GM23338 (cell line): ENCODE results near the gene TLCD4. TPM values are rescaled to one million over a fixed set of nuclear protein-coding genes. Genes with fewer than 3 reads are reported as not detected.

Experiments used
- ATAC-seq: fragments of 200-7000 bp; cut with Tn5 transposase; 3 replicates; pipeline ENCODE4 v1.9.1; 2020
- DNase-seq: peaks from one replicate; pipeline ENCODE4 v3.0.0-alpha.2; 2015; ENCODE audit warnings: low spot score
- H2AFZ ChIP-seq: fragments of 200-600 bp; sonication (generic); 2 replicates; pipeline ENCODE4 v1.8.0; 2016; ENCODE audit warnings: antibody characterized with exemption, mild to moderate bottlenecking, moderate library complexity
- H3F3A ChIP-seq: fragments of 200-600 bp; sonication (generic); replicated peaks from 2 replicates; pipeline ENCODE4 v1.8.0; 2017; ENCODE audit warnings: antibody characterized with exemption, mixed run types, low read depth
- H3K27ac ChIP-seq: fragments of 200-600 bp; sonication (generic); 2 replicates; pipeline ENCODE4 v1.6.1; 2016; ENCODE audit warnings: low read depth
- H3K27me3 ChIP-seq: fragments of 200-600 bp; sonication (generic); 2 replicates; pipeline ENCODE4 v1.8.0; 2016; ENCODE audit warnings: mild to moderate bottlenecking, mixed run types, moderate library complexity; ENCODE audit not compliant: insufficient read depth
- H3K36me3 ChIP-seq: fragments of 200-600 bp; sonication (generic); 2 replicates; pipeline ENCODE4 v1.8.0; 2016; ENCODE audit warnings: mild to moderate bottlenecking; ENCODE audit not compliant: insufficient read depth
- H3K4me1 ChIP-seq: fragments of 200-600 bp; sonication (generic); 2 replicates; pipeline ENCODE4 v1.8.0; 2016; ENCODE audit warnings: mild to moderate bottlenecking, moderate library complexity; ENCODE audit not compliant: insufficient read depth
- H3K4me2 ChIP-seq: fragments of 200-600 bp; sonication (generic); 2 replicates; pipeline ENCODE4 v1.7.1; 2017; ENCODE audit warnings: mixed run types
- H3K4me3 ChIP-seq: fragments of 200-600 bp; sonication (generic); 2 replicates; pipeline ENCODE4 v1.6.1; 2016; ENCODE audit warnings: mixed run types
- H3K79me2 ChIP-seq: fragments of 200-600 bp; sonication (generic); replicated peaks from 2 replicates; pipeline ENCODE4 v1.8.0; 2017; ENCODE audit warnings: mild to moderate bottlenecking; ENCODE audit not compliant: insufficient read depth
- H3K9me2 ChIP-seq: fragments of 200-600 bp; sonication (generic); 2 replicates; pipeline ENCODE4 v1.8.0; 2017; ENCODE audit not compliant: insufficient read depth
- H4K20me1 ChIP-seq: fragments of 200-600 bp; sonication (generic); replicated peaks from 2 replicates; pipeline ENCODE4 v1.8.0; 2017; ENCODE audit warnings: mild to moderate bottlenecking; ENCODE audit not compliant: insufficient read depth
- H3K27ac Mint-ChIP-seq: 2 replicates; pipeline ENCODE4 v1.8.0; 2020; ENCODE audit warnings: inconsistent platforms, mild to moderate bottlenecking, moderate library complexity, mixed read lengths
- H3K27me3 Mint-ChIP-seq: 3 replicates; pipeline ENCODE4 v1.8.0; 2022; ENCODE audit warnings: low read depth, mild to moderate bottlenecking, moderate library complexity, mixed read lengths, inconsistent platforms; ENCODE audit not compliant: insufficient read depth, poor library complexity
- H3K36me3 Mint-ChIP-seq: 3 replicates; pipeline ENCODE4 v1.8.0; 2021; ENCODE audit warnings: low read depth, mild to moderate bottlenecking, inconsistent platforms, moderate library complexity, mixed read lengths
- H3K4me1 Mint-ChIP-seq: 3 replicates; pipeline ENCODE4 v1.8.0; 2020; ENCODE audit warnings: mild to moderate bottlenecking, inconsistent platforms, mixed read lengths
- H3K4me3 Mint-ChIP-seq: 3 replicates; pipeline ENCODE4 v1.8.0; 2021; ENCODE audit warnings: moderate library complexity, mild to moderate bottlenecking, inconsistent platforms, mixed read lengths
- H3K9me3 Mint-ChIP-seq: 3 replicates; pipeline ENCODE4 v1.8.0; 2020; ENCODE audit warnings: moderate library complexity, mild to moderate bottlenecking, inconsistent platforms, mixed read lengths
- CREB1 ChIP-seq: fragments of 250-450 bp; sonication (Bioruptor Pico); IDR thresholded peaks from 2 replicates; pipeline ENCODE4 v1.5.0; 2020; ENCODE audit warnings: low read depth, mild to moderate bottlenecking, moderate library complexity
- EZH2 ChIP-seq: fragments of 200-600 bp; sonication (generic); IDR thresholded peaks from one replicate; pipeline ENCODE4 v1.8.0; 2017; ENCODE audit warnings: antibody characterized with exemption, mild to moderate bottlenecking, low read depth; ENCODE audit not compliant: unreplicated experiment
- NANOG ChIP-seq: IDR thresholded peaks from 2 replicates; pipeline ENCODE4 v1.6.1; 2016; ENCODE audit warnings: antibody characterized with exemption, borderline replicate concordance
- POLR2AphosphoS5 ChIP-seq: IDR thresholded peaks from 2 replicates; pipeline ENCODE4 v1.6.1; 2016; ENCODE audit warnings: antibody characterized with exemption, low read depth
- ZNF114 ChIP-seq: fragments of 250-450 bp; sonication (Bioruptor Pico); IDR thresholded peaks from 2 replicates; pipeline ENCODE4 v1.5.0; 2020; ENCODE audit warnings: mild to moderate bottlenecking, moderate library complexity
- ZNF462 ChIP-seq: fragments of 250-450 bp; sonication (Bioruptor Pico); IDR thresholded peaks from 2 replicates; pipeline ENCODE4 v1.5.0; 2020; ENCODE audit warnings: mild to moderate bottlenecking, moderate library complexity
- polyA plus RNA-seq: library from polyadenylated mRNA; unstranded; fragments of >200 nt; fragmentation: Nextera tagmentation; extraction: Ambion mirVana; gene quantifications from 2 replicates; pipeline ENCODE4 v1.2.1, GENCODE V29; 2016
- total RNA-seq: library from RNA; depleted of rRNA; stranded (reverse); fragments of >200 nt; shearing (Covaris generic); gene quantifications from 2 replicates; pipeline ENCODE4 v1.2.3, GENCODE V29; 2014

TLCD4 gene
- total and polyA plus RNA-seq, 2 experiments from 2014 or later, result 3.5 to 4.2 TPM

- Histone ChIP-seq H3K27ac (no peak overlapping the region), H3K79me2 (peaks cover 6% of the 10 kb centered on the region; the same call in 1 of the 2 replicates), H3K4me3 (no peak overlapping the region), H2AFZ (no peak overlapping the region), H3K4me1 (peaks cover 12% of the 10 kb centered on the region; the same call in 1 of the 2 replicates), H3K27me3 (peaks cover 9% of the 10 kb centered on the region), H3K9me2 (no peaks in the 10 kb centered on the region), H3F3A (peaks cover 4% of the 10 kb centered on the region; the same call in 1 of the 2 replicates), H3K4me2 (no peak overlapping the region), H3K36me3 (no peaks in the 10 kb centered on the region), H4K20me1 (no peaks in the 10 kb centered on the region)
- H3K4me3 Mint-ChIP-seq, result no peak overlapping the region
- no peak for ATAC-seq
- no peaks in the 10 kb centered on the region for H3K9me3 Mint-ChIP-seq
- H3K4me1 Mint-ChIP-seq, result peaks cover 10% of the 10 kb centered on the region
- no peak for DNase-seq
- no peak for TF ChIP-seq ZNF462 (CRISPR knock-in tag)
- no peak for TF ChIP-seq POLR2AphosphoS5
- no peak for TF ChIP-seq ZNF114 (CRISPR knock-in tag)
- no peak for TF ChIP-seq EZH2
- no peak overlapping the region for H3K27ac Mint-ChIP-seq
- H3K27me3 Mint-ChIP-seq, result peaks cover 13% of the 10 kb centered on the region
- H3K36me3 Mint-ChIP-seq, result no peaks in the 10 kb centered on the region
Observed at GRCh38 chr1:95113684-95114083, 3.5 kb upstream of the TLCD4 start.

GRCh38 chr1:95115708-95116137 lies 1.4 kb upstream of the TLCD4 start:
- Histone ChIP-seq H3K9me2 (no peaks in the 10 kb centered on the region), H3K27ac (no peak overlapping the region), H3K4me2 (no peak overlapping the region), H3K4me1 (peaks cover 17% of the 10 kb centered on the region), H3K79me2 (peaks cover 6% of the 10 kb centered on the region; the same call in 1 of the 2 replicates), H4K20me1 (no peaks in the 10 kb centered on the region; the same call in 1 of the 2 replicates), H2AFZ (no peak overlapping the region), H3K27me3 (peaks cover 15% of the 10 kb centered on the region), H3F3A (peaks cover 4% of the 10 kb centered on the region; the same call in 1 of the 2 replicates), H3K36me3 (no peaks in the 10 kb centered on the region), H3K4me3 (no peak overlapping the region)
- ATAC-seq (no peak), DNase-seq (no peak)
- Mint-ChIP-seq H3K36me3 (no peaks in the 10 kb centered on the region), H3K4me3 (no peak overlapping the region), H3K4me1 (peaks cover 17% of the 10 kb centered on the region), H3K27me3 (peaks cover 13% of the 10 kb centered on the region), H3K27ac (no peak overlapping the region), H3K9me3 (no peaks in the 10 kb centered on the region)
- TF ChIP-seq ZNF462 (CRISPR knock-in tag) (no peak), CREB1 (CRISPR knock-in tag) (no peak), NANOG (no peak), EZH2 (no peak)
